ENCODE measurements around the gene SEC14L3. TPM values are rescaled to one million over a fixed set of nuclear protein-coding genes. Genes with fewer than 3 reads are reported as not detected.

Gene SEC14L3
- total and polyA plus RNA-seq, 2 donors (not counting 3 experiments of a cell fraction or from before 2014, with no cell fraction given) = not detected

GRCh38 chr22:30481711-30482110 is 9.9 kb upstream of the SEC14L3 start:
- no peak for TF ChIP-seq MYC (IDR thresholded peaks at IDR 0.05; ENCODE audit: low read depth, low read length)
- TF ChIP-seq, protein P1, sequence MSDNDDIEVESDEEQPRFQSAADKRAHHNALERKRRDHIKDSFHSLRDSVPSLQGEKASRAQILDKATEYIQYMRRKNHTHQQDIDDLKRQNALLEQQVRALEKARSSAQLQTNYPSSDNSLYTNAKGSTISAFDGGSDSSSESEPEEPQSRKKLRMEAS (IDR thresholded peaks at IDR 0.05; ENCODE audit: insufficient read depth, insufficient read length) = no peak
- intact Hi-C loops (cut with micrococcal nuclease) = no loop called here
- H3K27me3 ChIP-seq (ENCODE audit: control insufficient read depth in 2 of 2, insufficient read depth in 2 of 2, low read length in 2 of 2) = peaks cover 0 to 2% of the 10 kb centered on the region in 2 experiments
- no peak overlapping the region for H3K27ac ChIP-seq (ENCODE audit: insufficient read depth, low read depth, low read length)
- H3K4me2 ChIP-seq (ENCODE audit: insufficient read depth, low read length) = no peak overlapping the region
- no peaks in the 10 kb centered on the region for H3K79me2 ChIP-seq (ENCODE audit: control insufficient read depth, insufficient read depth, low read length)
- FAIRE-seq (no peak), DNase-seq (ENCODE audit: low read depth, low spot score) (no peak)
- no peaks in the 10 kb centered on the region for H3K4me1 ChIP-seq (ENCODE audit: control insufficient read depth, extremely low read depth, insufficient read depth, low read length)
- dilution Hi-C loops (cut with MboI; ENCODE audit: extremely low pct_ligation_motif_present, low sequenced_read_pairs) = no loop called here
- POLR2A ChIA-PET = no interaction called here
- BruUV-seq (replicated peaks) = no TSS peak
- H4K20me1 ChIP-seq (replicated peaks; ENCODE audit: control insufficient read depth, extremely low read depth, insufficient read depth, low read length) = no peaks in the 10 kb centered on the region
- H3K4me3 ChIP-seq (replicated peaks in 1 of 3; ENCODE audit: insufficient read depth in 1 of 3, low read depth in 1 of 3, low read length in 3 of 3) = no peak overlapping the region
- no peaks in the 10 kb centered on the region for H3K9me3 ChIP-seq (replicated peaks; ENCODE audit: control insufficient read depth, insufficient read depth, low read length)
- no peaks in the 10 kb centered on the region for H3K9me1 ChIP-seq (replicated peaks; ENCODE audit: control insufficient read depth, extremely low read depth, insufficient read depth, low read length)
- no peak overlapping the region for H2AFZ ChIP-seq (ENCODE audit: low read depth, low read length)
- H3K36me3 ChIP-seq (ENCODE audit: control insufficient read depth in 2 of 2, extremely low read depth in 1 of 2, insufficient read depth in 2 of 2, low read length in 2 of 2) = no peaks in the 10 kb centered on the region
- CTCF ChIA-PET = no interaction called here
- H3K9ac ChIP-seq (replicated peaks; ENCODE audit: extremely low read depth, insufficient read depth, low read length) = no peak overlapping the region

DNA sequence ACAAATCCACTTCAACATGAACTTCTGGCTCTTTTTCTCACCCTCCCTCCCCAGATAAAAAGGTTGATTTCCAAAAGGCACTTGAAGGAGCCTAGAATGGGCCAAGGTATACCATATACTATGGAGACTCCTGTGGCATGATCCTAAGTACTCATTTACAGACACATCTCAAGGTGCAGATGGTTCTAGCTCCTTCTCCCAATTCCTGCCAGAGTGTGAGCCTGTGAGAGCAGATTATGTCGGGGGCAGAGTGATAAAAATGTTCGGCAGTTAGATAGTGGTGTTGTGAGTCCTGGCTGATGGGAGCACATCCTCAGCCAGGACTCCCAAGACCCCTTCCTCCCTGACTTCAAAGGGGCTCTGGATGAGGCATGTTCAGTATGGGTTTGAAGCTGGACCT is 8.2 kb upstream of the SEC14L3 start:
- no TSS peak for BruUV-seq (replicated peaks)
- CTCF ChIA-PET = interaction anchor here (1.1 kb wide), 2 partner anchors 83 to 92 kb away, joined by 3 read pairs; partner anchors contain the start of genes RNF215 and SEC14L2

More for the DNA sequence above, 8.2 kb upstream of the SEC14L3 start:
- dilution Hi-C loops (cut with MboI; ENCODE audit: extremely low pct_ligation_motif_present, low sequenced_read_pairs) = no loop called here
- Histone ChIP-seq H3K27me3 (ENCODE audit: control insufficient read depth in 2 of 2, insufficient read depth in 2 of 2, low read length in 2 of 2) (peaks cover 0 to 2% of the 10 kb centered on the region in 2 experiments), H3K9ac (replicated peaks; ENCODE audit: extremely low read depth, insufficient read depth, low read length) (no peak overlapping the region), H3K4me1 (ENCODE audit: control insufficient read depth, extremely low read depth, insufficient read depth, low read length) (no peaks in the 10 kb centered on the region), H3K36me3 (ENCODE audit: control insufficient read depth in 2 of 2, extremely low read depth in 1 of 2, insufficient read depth in 2 of 2, low read length in 2 of 2) (no peaks in the 10 kb centered on the region), H3K27ac (ENCODE audit: insufficient read depth, low read depth, low read length) (no peak overlapping the region), H3K9me1 (replicated peaks; ENCODE audit: control insufficient read depth, extremely low read depth, insufficient read depth, low read length) (no peaks in the 10 kb centered on the region), H2AFZ (ENCODE audit: low read depth, low read length) (no peak overlapping the region), H3K4me3 (replicated peaks in 1 of 3; ENCODE audit: insufficient read depth in 1 of 3, low read depth in 1 of 3, low read length in 3 of 3) (no peak overlapping the region), H3K79me2 (ENCODE audit: control insufficient read depth, insufficient read depth, low read length) (no peaks in the 10 kb centered on the region), H3K4me2 (ENCODE audit: insufficient read depth, low read length) (no peak overlapping the region), H4K20me1 (replicated peaks; ENCODE audit: control insufficient read depth, extremely low read depth, insufficient read depth, low read length) (no peaks in the 10 kb centered on the region), H3K9me3 (replicated peaks; ENCODE audit: control insufficient read depth, insufficient read depth, low read length) (no peaks in the 10 kb centered on the region)
- TF ChIP-seq, protein P1 (IDR thresholded peaks at IDR 0.05; ENCODE audit: insufficient read depth, insufficient read length) = no peak
- TF ChIP-seq EZH2 (IDR thresholded peaks at IDR 0.05; ENCODE audit: borderline replicate concordance, low read depth, low read length, severe bottlenecking) = no peak
- TF ChIP-seq POLR2A (IDR thresholded peaks at IDR 0.05; ENCODE audit: low read depth, low read length) = no peak
- TF ChIP-seq MYC (IDR thresholded peaks at IDR 0.05; ENCODE audit: low read depth, low read length) = no peak
- no peak for TF ChIP-seq JUN (IDR thresholded peaks at IDR 0.05; ENCODE audit: borderline replicate concordance, insufficient read depth, insufficient read length, low read depth)
- TF ChIP-seq POLR2AphosphoS5 (IDR thresholded peaks at IDR 0.05; ENCODE audit: insufficient read depth, low read depth, low read length) = no peak
- no peak for TF ChIP-seq CTCF (IDR thresholded peaks at IDR 0.05; ENCODE audit: extremely low read depth in 1 of 2, insufficient read depth in 1 of 2, low read depth in 1 of 2, low read length in 2 of 2)
- intact Hi-C loops (cut with micrococcal nuclease) = no loop called here
- DNase-seq (ENCODE audit: low read depth, low spot score) = no peak
- no peak for FAIRE-seq
- POLR2A ChIA-PET = no interaction called here
